ENCODE data around the gene ASS1.

- TF ChIP-seq, protein P1, sequence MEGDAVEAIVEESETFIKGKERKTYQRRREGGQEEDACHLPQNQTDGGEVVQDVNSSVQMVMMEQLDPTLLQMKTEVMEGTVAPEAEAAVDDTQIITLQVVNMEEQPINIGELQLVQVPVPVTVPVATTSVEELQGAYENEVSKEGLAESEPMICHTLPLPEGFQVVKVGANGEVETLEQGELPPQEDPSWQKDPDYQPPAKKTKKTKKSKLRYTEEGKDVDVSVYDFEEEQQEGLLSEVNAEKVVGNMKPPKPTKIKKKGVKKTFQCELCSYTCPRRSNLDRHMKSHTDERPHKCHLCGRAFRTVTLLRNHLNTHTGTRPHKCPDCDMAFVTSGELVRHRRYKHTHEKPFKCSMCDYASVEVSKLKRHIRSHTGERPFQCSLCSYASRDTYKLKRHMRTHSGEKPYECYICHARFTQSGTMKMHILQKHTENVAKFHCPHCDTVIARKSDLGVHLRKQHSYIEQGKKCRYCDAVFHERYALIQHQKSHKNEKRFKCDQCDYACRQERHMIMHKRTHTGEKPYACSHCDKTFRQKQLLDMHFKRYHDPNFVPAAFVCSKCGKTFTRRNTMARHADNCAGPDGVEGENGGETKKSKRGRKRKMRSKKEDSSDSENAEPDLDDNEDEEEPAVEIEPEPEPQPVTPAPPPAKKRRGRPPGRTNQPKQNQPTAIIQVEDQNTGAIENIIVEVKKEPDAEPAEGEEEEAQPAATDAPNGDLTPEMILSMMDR (conservative IDR thresholded peaks at IDR 0.05) = no peak
- no peak for TF ChIP-seq EZH2 (IDR thresholded peaks at IDR 0.05; ENCODE audit: low read depth)
Measured at GRCh38 chr9:130445268-130445983, 665 bp downstream of the ASS1 start.

Measured in PC-9 (cell line).